NCI-H446 (cell line): ENCODE measurements around the gene REEP1.

Source experiments
- DNase-seq, 2 experiments: peaks; one replicate each; lab custom pipeline; 2025; lab: John Stamatoyannopoulos, UW

The REEP1 gene

GRCh38 chr2:86195808-86196387 lies 141.5 kb downstream of the REEP1 start:
- DNase-seq, result no peak

- peak; percentile 92 to 98 for DNase-seq
Measured at GRCh38 chr2:86195055-86195807, 142.2 kb downstream of the REEP1 start, which contains the start of gene IMMT. IMMT (minus strand) TSS chr2:86195462; CDS start chr2:86195382, 80 bp downstream.

GRCh38 chr2:86194751-86195054 lies 142.7 kb downstream of the REEP1 start:
- DNase-seq, result no peak

GRCh38 chr2:86193901-86194567 lies 143.4 kb downstream of the REEP1 start:
- no peak for DNase-seq

- no peak for DNase-seq
Measured at GRCh38 chr2:86189782-86190416, 147.5 kb downstream of the REEP1 start.

- DNase-seq, result peak in 1 of 2 experiments; percentile 13
Measured at GRCh38 chr2:86186431-86186830, 151.0 kb downstream of the REEP1 start.

GRCh38 chr2:86185517-86186212 lies 151.8 kb downstream of the REEP1 start:
- DNase-seq, result no peak

- no peak for DNase-seq
Measured at GRCh38 chr2:86176597-86176996, 160.8 kb downstream of the REEP1 start.

GRCh38 chr2:86175828-86176227 lies 161.6 kb downstream of the REEP1 start:
- DNase-seq, result no peak

GRCh38 chr2:86174445-86174844 lies 163.0 kb downstream of the REEP1 start:
- no peak for DNase-seq

- DNase-seq, result no peak
Measured at GRCh38 chr2:86172610-86173009, 164.8 kb downstream of the REEP1 start.

- DNase-seq, result no peak
Measured at GRCh38 chr2:86171295-86171694, 166.1 kb downstream of the REEP1 start.

GRCh38 chr2:86170449-86170848 lies 167.0 kb downstream of the REEP1 start:
- DNase-seq, result no peak
